ENCODE data around the gene CADM2. TPM values are rescaled to one million over a fixed set of nuclear protein-coding genes. Genes with fewer than 3 reads are reported as not detected.

The CADM2 gene
- total RNA-seq, 1 experiment from 2014 or later: 0.64 TPM

DNA sequence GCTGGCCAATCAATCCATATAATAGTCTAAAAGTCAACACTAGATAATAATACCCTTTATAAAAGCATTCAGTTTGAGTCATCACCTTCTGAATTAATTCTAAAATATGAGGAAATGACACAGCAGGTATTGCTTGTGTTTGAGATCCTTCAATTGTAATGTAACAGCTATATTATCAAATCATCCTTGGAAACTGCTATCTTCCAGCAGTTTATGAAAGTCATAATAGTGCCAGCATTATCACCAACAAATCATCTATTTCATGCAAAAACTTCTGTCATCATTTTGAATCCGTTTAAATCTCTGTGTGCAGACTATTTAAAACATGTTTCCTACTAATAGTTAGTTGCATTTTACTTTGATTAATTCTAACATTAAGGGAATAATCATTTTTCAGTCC lies 468.7 kb downstream of the CADM2 start:
- in situ Hi-C loops (cut with HindIII; ENCODE audit: low pct_unique_long_range_greater_than_20kb, low sequenced_read_pairs): no loop called here
- Histone ChIP-seq H3K27ac (ENCODE audit: low read length) (no peak overlapping the region), H3K4me1 (ENCODE audit: control insufficient read depth, insufficient read depth, low read length) (no peaks in the 10 kb centered on the region), H3K9me3 (ENCODE audit: control insufficient read depth, insufficient read depth, low read depth, low read length) (no peaks in the 10 kb centered on the region), H3K4me3 (ENCODE audit: low read depth in 2 of 2, low read length in 2 of 2) (no peak overlapping the region), H3K27me3 (ENCODE audit: control insufficient read depth, insufficient read depth, low read length) (no peaks in the 10 kb centered on the region), H3K36me3 (ENCODE audit: control insufficient read depth, insufficient read depth, low read length) (no peaks in the 10 kb centered on the region)
- TF ChIP-seq, protein P1, sequence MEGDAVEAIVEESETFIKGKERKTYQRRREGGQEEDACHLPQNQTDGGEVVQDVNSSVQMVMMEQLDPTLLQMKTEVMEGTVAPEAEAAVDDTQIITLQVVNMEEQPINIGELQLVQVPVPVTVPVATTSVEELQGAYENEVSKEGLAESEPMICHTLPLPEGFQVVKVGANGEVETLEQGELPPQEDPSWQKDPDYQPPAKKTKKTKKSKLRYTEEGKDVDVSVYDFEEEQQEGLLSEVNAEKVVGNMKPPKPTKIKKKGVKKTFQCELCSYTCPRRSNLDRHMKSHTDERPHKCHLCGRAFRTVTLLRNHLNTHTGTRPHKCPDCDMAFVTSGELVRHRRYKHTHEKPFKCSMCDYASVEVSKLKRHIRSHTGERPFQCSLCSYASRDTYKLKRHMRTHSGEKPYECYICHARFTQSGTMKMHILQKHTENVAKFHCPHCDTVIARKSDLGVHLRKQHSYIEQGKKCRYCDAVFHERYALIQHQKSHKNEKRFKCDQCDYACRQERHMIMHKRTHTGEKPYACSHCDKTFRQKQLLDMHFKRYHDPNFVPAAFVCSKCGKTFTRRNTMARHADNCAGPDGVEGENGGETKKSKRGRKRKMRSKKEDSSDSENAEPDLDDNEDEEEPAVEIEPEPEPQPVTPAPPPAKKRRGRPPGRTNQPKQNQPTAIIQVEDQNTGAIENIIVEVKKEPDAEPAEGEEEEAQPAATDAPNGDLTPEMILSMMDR (IDR thresholded peaks at IDR 0.05): no peak
- TF ChIP-seq TCF7L2 (IDR thresholded peaks at IDR 0.05; ENCODE audit: low read depth, low read length): no peak
- TF ChIP-seq SIN3A (IDR thresholded peaks at IDR 0.05; ENCODE audit: borderline replicate concordance, insufficient read depth, low read depth, low read length): no peak
- TF ChIP-seq, protein P2, sequence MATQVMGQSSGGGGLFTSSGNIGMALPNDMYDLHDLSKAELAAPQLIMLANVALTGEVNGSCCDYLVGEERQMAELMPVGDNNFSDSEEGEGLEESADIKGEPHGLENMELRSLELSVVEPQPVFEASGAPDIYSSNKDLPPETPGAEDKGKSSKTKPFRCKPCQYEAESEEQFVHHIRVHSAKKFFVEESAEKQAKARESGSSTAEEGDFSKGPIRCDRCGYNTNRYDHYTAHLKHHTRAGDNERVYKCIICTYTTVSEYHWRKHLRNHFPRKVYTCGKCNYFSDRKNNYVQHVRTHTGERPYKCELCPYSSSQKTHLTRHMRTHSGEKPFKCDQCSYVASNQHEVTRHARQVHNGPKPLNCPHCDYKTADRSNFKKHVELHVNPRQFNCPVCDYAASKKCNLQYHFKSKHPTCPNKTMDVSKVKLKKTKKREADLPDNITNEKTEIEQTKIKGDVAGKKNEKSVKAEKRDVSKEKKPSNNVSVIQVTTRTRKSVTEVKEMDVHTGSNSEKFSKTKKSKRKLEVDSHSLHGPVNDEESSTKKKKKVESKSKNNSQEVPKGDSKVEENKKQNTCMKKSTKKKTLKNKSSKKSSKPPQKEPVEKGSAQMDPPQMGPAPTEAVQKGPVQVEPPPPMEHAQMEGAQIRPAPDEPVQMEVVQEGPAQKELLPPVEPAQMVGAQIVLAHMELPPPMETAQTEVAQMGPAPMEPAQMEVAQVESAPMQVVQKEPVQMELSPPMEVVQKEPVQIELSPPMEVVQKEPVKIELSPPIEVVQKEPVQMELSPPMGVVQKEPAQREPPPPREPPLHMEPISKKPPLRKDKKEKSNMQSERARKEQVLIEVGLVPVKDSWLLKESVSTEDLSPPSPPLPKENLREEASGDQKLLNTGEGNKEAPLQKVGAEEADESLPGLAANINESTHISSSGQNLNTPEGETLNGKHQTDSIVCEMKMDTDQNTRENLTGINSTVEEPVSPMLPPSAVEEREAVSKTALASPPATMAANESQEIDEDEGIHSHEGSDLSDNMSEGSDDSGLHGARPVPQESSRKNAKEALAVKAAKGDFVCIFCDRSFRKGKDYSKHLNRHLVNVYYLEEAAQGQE (IDR thresholded peaks at IDR 0.05; ENCODE audit: insufficient read depth in 1 of 2, low read depth in 2 of 2, low read length in 1 of 2): no peak
- TF ChIP-seq POLR2AphosphoS5 (IDR thresholded peaks at IDR 0.05; ENCODE audit: low read depth, low read length): no peak
- ATAC-seq: no peak
- no TSS peak for BruUV-seq (replicated peaks)
- ChIA-PET CTCF (no interaction called here), POLR2A (no interaction called here)
- no peak for DNase-seq (ENCODE audit: low read depth, low spot score)
- intact Hi-C loops (cut with micrococcal nuclease; ENCODE audit: unreplicated experiment): no loop called here

GRCh38 chr3:85432081-85432480 lies 473.3 kb downstream of the CADM2 start:
- BruUV-seq (replicated peaks): no TSS peak
- no peak for ATAC-seq
- POLR2A ChIA-PET: no interaction called here
- H3K9me3 ChIP-seq (ENCODE audit: control insufficient read depth, insufficient read depth, low read depth, low read length): no peaks in the 10 kb centered on the region
- no peak overlapping the region for H3K27ac ChIP-seq (ENCODE audit: low read length)
- H3K27me3 ChIP-seq (ENCODE audit: control insufficient read depth, insufficient read depth, low read length): no peaks in the 10 kb centered on the region
- no peaks in the 10 kb centered on the region for H3K4me1 ChIP-seq (ENCODE audit: control insufficient read depth, insufficient read depth, low read length)
- no peak overlapping the region for H3K4me3 ChIP-seq (ENCODE audit: low read depth in 2 of 2, low read length in 2 of 2)
- intact Hi-C loops (cut with micrococcal nuclease; ENCODE audit: unreplicated experiment): loop anchor here (10.0 kb wide), 1 partner anchor 57 kb away; no protein-coding TSS in a partner anchor
- CTCF ChIA-PET: no interaction called here
- no peaks in the 10 kb centered on the region for H3K36me3 ChIP-seq (ENCODE audit: control insufficient read depth, insufficient read depth, low read length)
- DNase-seq (ENCODE audit: low read depth, low spot score): no peak
- in situ Hi-C loops (cut with HindIII; ENCODE audit: low pct_unique_long_range_greater_than_20kb, low sequenced_read_pairs): no loop called here
- TF ChIP-seq, protein P1 (IDR thresholded peaks at IDR 0.05): no peak
- TF ChIP-seq SIN3A (IDR thresholded peaks at IDR 0.05; ENCODE audit: borderline replicate concordance, insufficient read depth, low read depth, low read length): no peak
